SU-DHL-6 (cell line): ENCODE results near the gene TFF1.

Experiments used
- H2AFZ ChIP-seq: fragments of 200-600 bp; sonication (generic); 2 replicates; pipeline ENCODE4 v1.6.1; 2014; ENCODE audit warnings: low read depth, mild to moderate bottlenecking, moderate library complexity, mixed read lengths, antibody characterized with exemption, low read length; ENCODE audit not compliant: severe bottlenecking
- H3F3A ChIP-seq: fragments of 200-600 bp; shearing (Covaris generic); 2 replicates; pipeline ENCODE4 v1.6.0; 2016; ENCODE audit warnings: antibody characterized with exemption, mild to moderate bottlenecking; ENCODE audit not compliant: insufficient read depth
- H3K27ac ChIP-seq: fragments of 200-600 bp; sonication (generic); 2 replicates; pipeline ENCODE4 v1.5.1; 2016; ENCODE audit warnings: low read depth, mild to moderate bottlenecking, low read length, moderate library complexity, mixed read lengths
- H3K27me3 ChIP-seq: fragments of 200-600 bp; sonication (generic), shearing (Covaris generic); 2 replicates; pipeline ENCODE4 v1.6.0; 2014; ENCODE audit warnings: mild to moderate bottlenecking, low read length
- H3K36me3 ChIP-seq: fragments of 200-600 bp; sonication (generic); 2 replicates; pipeline ENCODE4 v1.6.1; 2014; ENCODE audit warnings: mild to moderate bottlenecking, low read length, mixed read lengths
- H3K4me2 ChIP-seq: fragments of 300-600, 200-600 bp; shearing (Covaris generic), sonication (generic); 2 replicates; pipeline ENCODE4 v1.6.0; 2014; ENCODE audit warnings: low read length, low read depth, mild to moderate bottlenecking; ENCODE audit not compliant: poor library complexity, severe bottlenecking
- H3K4me3 ChIP-seq: fragments of 200-600 bp; sonication (generic); 2 replicates; pipeline ENCODE4 v1.5.1; 2014; ENCODE audit warnings: antibody characterized with exemption, low read length, mild to moderate bottlenecking, mixed read lengths; ENCODE audit not compliant: insufficient read depth, poor library complexity, severe bottlenecking
- H3K79me2 ChIP-seq: fragments of 200-600 bp; sonication (generic); 2 replicates; pipeline ENCODE4 v1.6.1; 2014; ENCODE audit warnings: mild to moderate bottlenecking, low read length, moderate library complexity; ENCODE audit not compliant: insufficient read depth
- H3K9ac ChIP-seq: fragments of 200-600 bp; sonication (generic); 2 replicates; pipeline ENCODE4 v1.7.0; 2014; ENCODE audit warnings: mild to moderate bottlenecking, low read length
- H3K9me2 ChIP-seq: fragments of 200-600 bp; sonication (generic); replicated peaks from 2 replicates; pipeline ENCODE4 v1.6.1; 2014; ENCODE audit warnings: low read length; ENCODE audit not compliant: insufficient read depth
- H3K9me3 ChIP-seq: fragments of 200-600 bp; sonication (generic); 2 replicates; pipeline ENCODE4 v1.6.1; 2014; ENCODE audit warnings: low read length, mixed read lengths; ENCODE audit not compliant: insufficient read depth
- H4K20me1 ChIP-seq: fragments of 200-600 bp; sonication (generic); 2 replicates; pipeline ENCODE4 v1.6.1; 2014; ENCODE audit warnings: low read depth, mild to moderate bottlenecking, antibody characterized with exemption, low read length, moderate library complexity, mixed read lengths
- EZH2phosphoT487 ChIP-seq: fragments of 200-600 bp; sonication (generic), shearing (Covaris generic); conservative IDR thresholded peaks from 2 replicates; pipeline ENCODE4 v1.6.1; 2018; ENCODE audit warnings: mild to moderate bottlenecking, antibody characterized with exemption, low read length, moderate library complexity, mixed read lengths
- TF ChIP-seq, protein P1 (sequence below): fragments of 200-600 bp; sonication (generic); IDR thresholded peaks from one replicate; pipeline ENCODE4 v1.5.1; 2017; ENCODE audit warnings: antibody characterized with exemption, mild to moderate bottlenecking, low read length, moderate library complexity; ENCODE audit not compliant: insufficient read depth, poor library complexity, severe bottlenecking

The TFF1 gene

DNA sequence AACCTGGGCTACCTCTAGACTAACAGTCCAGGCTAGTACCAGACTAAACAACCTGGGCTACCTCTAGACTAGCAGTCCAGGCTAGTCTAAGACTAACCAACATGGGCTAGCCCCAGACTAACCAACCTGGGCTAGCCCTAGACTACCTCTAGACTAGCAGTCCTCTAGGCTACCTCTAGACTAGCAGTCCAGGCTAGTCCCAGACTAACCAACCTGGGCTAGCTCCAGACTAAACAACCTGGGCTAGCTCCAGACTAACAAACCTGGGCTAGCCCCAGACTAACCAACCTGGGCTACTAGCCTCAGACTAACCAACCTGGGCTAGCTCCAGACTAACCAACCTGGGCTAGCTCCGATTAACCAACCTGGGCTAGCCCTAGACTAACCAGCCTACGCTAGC lies 17.6 kb downstream of the TFF1 start:
- no peak overlapping the region for H3K4me2 ChIP-seq
- H3K36me3 ChIP-seq: no peaks in the 10 kb centered on the region
- no peaks in the 10 kb centered on the region for H3F3A ChIP-seq
- H3K9me2 ChIP-seq: no peaks in the 10 kb centered on the region
- no peak overlapping the region for H3K27ac ChIP-seq
- TF ChIP-seq, protein P1, sequence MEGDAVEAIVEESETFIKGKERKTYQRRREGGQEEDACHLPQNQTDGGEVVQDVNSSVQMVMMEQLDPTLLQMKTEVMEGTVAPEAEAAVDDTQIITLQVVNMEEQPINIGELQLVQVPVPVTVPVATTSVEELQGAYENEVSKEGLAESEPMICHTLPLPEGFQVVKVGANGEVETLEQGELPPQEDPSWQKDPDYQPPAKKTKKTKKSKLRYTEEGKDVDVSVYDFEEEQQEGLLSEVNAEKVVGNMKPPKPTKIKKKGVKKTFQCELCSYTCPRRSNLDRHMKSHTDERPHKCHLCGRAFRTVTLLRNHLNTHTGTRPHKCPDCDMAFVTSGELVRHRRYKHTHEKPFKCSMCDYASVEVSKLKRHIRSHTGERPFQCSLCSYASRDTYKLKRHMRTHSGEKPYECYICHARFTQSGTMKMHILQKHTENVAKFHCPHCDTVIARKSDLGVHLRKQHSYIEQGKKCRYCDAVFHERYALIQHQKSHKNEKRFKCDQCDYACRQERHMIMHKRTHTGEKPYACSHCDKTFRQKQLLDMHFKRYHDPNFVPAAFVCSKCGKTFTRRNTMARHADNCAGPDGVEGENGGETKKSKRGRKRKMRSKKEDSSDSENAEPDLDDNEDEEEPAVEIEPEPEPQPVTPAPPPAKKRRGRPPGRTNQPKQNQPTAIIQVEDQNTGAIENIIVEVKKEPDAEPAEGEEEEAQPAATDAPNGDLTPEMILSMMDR: no peak
- no peak for TF ChIP-seq EZH2phosphoT487
- no peaks in the 10 kb centered on the region for H4K20me1 ChIP-seq
- no peak overlapping the region for H3K9ac ChIP-seq
- H3K9me3 ChIP-seq: no peaks in the 10 kb centered on the region
- H3K79me2 ChIP-seq: no peaks in the 10 kb centered on the region
- no peaks in the 10 kb centered on the region for H3K27me3 ChIP-seq
- no peak overlapping the region for H3K4me3 ChIP-seq
- no peak overlapping the region for H2AFZ ChIP-seq

DNA sequence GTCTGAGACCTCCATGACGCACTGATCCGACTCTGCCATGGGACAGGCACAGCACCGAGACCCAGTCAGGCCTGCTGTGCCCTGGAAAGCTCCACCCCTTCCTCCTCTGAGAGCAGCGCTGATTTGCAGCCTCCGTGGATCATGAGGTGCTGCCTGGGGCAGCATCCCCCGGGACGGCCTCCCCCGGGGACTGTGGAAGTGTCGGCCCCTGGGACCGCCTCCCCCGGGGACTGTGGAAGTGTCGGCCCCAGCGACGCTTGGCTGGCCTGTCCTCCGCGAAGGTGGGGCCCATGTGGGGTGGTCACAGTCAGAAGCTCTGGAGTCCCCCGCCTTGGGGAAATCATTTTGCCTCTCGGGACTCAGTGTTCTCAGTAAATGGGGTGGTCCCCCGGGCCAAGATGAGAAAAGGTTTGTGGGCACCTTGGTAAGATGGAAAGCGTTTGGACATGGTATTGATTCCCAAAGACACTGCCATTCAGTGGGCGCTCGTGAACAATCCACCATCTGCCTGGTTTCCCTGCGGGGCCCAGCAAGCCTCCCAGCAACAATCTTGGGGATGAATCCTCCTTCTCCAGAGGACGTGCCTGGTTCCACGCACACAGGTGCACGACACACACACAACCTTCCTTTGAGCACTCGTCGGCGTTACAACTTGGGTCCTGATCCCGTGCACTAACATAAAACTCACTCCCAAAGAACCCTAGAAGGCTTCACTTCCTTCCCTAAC lies 18.6 kb downstream of the TFF1 start:
- Histone ChIP-seq H3K36me3 (no peaks in the 10 kb centered on the region), H3K27ac (no peak overlapping the region), H3K79me2 (no peaks in the 10 kb centered on the region), H3K27me3 (no peaks in the 10 kb centered on the region), H3K4me3 (no peak overlapping the region), H2AFZ (no peak overlapping the region), H3F3A (no peaks in the 10 kb centered on the region), H3K9me3 (no peaks in the 10 kb centered on the region), H3K9ac (no peak overlapping the region), H3K9me2 (no peaks in the 10 kb centered on the region), H3K4me2 (no peak overlapping the region), H4K20me1 (no peaks in the 10 kb centered on the region)
- TF ChIP-seq EZH2phosphoT487: no peak
- TF ChIP-seq, protein P1: no peak

DNA sequence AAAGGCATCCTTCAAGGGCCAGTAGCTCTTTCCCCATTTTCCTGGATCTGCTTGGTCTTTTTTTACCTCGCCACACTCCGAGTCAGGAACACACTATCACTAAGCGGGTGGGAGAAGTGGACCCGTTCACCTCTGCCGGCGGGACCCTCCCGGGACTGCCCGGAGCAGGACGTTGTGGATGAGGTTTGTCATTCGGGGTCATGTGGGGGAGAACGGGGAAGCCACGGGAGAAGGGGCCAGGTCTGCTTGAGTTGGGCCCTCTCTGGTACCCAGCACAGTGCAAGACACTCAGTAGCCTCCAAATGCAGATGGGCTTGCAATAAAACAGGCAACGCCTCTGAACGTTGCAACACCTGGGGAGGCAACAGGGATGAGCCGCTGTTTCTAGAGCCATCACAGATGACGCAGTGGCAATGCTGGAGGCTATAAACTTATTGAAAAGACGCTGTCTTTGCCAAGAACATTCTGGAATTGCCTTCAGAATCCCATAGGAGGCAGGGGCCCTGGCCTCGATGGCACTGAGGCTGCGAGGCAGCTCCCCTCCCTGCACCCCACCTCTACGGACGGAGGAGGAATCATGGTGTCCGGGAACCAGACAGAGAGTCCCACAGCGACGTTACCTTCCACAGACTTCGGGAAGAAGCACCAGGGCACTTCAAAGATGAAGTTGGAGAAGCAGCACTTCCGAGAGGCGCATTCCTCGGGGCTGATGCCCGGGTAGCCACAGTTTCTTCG lies 19.3 kb downstream of the TFF1 start:
- Histone ChIP-seq H2AFZ (no peak overlapping the region), H3K9ac (no peak overlapping the region), H3K79me2 (no peaks in the 10 kb centered on the region), H3F3A (no peaks in the 10 kb centered on the region), H3K9me2 (no peaks in the 10 kb centered on the region), H3K9me3 (no peaks in the 10 kb centered on the region), H3K27me3 (no peaks in the 10 kb centered on the region), H3K36me3 (no peaks in the 10 kb centered on the region), H3K4me3 (no peak overlapping the region), H3K27ac (no peak overlapping the region), H3K4me2 (no peak overlapping the region), H4K20me1 (no peaks in the 10 kb centered on the region)
- TF ChIP-seq, protein P1: no peak
- TF ChIP-seq EZH2phosphoT487: no peak
